Measurements from ENCODE around the gene ITGA5.

Gene ITGA5

GRCh38 chr12:54430471-54431069 is 11.5 kb upstream of the ITGA5 start:
- DNase-seq: no peak

GRCh38 chr12:54429014-54429471 is 10.0 kb upstream of the ITGA5 start:
- DNase-seq: no peak

- no peak for DNase-seq
Observed at GRCh38 chr12:54428050-54429013, 9.3 kb upstream of the ITGA5 start.

- DNase-seq: no peak
Observed at GRCh38 chr12:54427106-54427505, 8.0 kb upstream of the ITGA5 start.

GRCh38 chr12:54426690-54427089 is 7.6 kb upstream of the ITGA5 start:
- DNase-seq: no peak

GRCh38 chr12:54425702-54426101 is 6.6 kb upstream of the ITGA5 start:
- no peak for DNase-seq

- DNase-seq: no peak
Observed at GRCh38 chr12:54424224-54424623, 5.2 kb upstream of the ITGA5 start.

GRCh38 chr12:54423816-54424150 is 4.7 kb upstream of the ITGA5 start:
- no peak for DNase-seq

- DNase-seq: no peak
Observed at GRCh38 chr12:54421879-54422250, 2.8 kb upstream of the ITGA5 start.

GRCh38 chr12:54421175-54421878 is 2.3 kb upstream of the ITGA5 start:
- DNase-seq: no peak

- DNase-seq: no peak
Observed at GRCh38 chr12:54420766-54421144, 1.7 kb upstream of the ITGA5 start.

- DNase-seq: no peak
Observed at GRCh38 chr12:54418441-54419087, 502 bp downstream of the ITGA5 start.

GRCh38 chr12:54417712-54418440 is 1.2 kb downstream of the ITGA5 start:
- no peak for DNase-seq

GRCh38 chr12:54416687-54417603 is 2.1 kb downstream of the ITGA5 start:
- no peak for DNase-seq

GRCh38 chr12:54415221-54415929 is 3.7 kb downstream of the ITGA5 start:
- DNase-seq: no peak

- DNase-seq: no peak
Observed at GRCh38 chr12:54413284-54414190, 5.5 kb downstream of the ITGA5 start.

GRCh38 chr12:54412786-54413185 is 6.3 kb downstream of the ITGA5 start:
- no peak for DNase-seq

- no peak for DNase-seq
Observed at GRCh38 chr12:54412348-54412747, 6.7 kb downstream of the ITGA5 start.

GRCh38 chr12:54411391-54412241 is 7.5 kb downstream of the ITGA5 start:
- DNase-seq: no peak
